Loucy (cell line): ENCODE measurements around the gene PIGP.
"Not testable (repeated sequence)": the region's sequence is repeated elsewhere in the genome, so short reads cannot be mapped to it uniquely, and the experiment has no call there.

ENCODE experiments used
- H2AFZ ChIP-seq: fragments of 200-600 bp; sonication (generic); 2 replicates; pipeline ENCODE4 v1.6.0; 2016; ENCODE audit warnings: antibody characterized with exemption, mild to moderate bottlenecking, low read length, moderate library complexity
- H3F3A ChIP-seq: fragments of 200-600 bp; 2 replicates; pipeline ENCODE4 v1.6.0; 2016; ENCODE audit warnings: antibody characterized with exemption, low read depth, mild to moderate bottlenecking
- H3K27me3 ChIP-seq: fragments of 200-600 bp; sonication (generic); 2 replicates; pipeline ENCODE4 v1.6.1; 2014; ENCODE audit warnings: low read length, mild to moderate bottlenecking; ENCODE audit not compliant: insufficient read depth, poor library complexity, severe bottlenecking
- H3K36me3 ChIP-seq: fragments of 200-600 bp; sonication (generic); 2 replicates; pipeline ENCODE4 v1.6.1; 2016; ENCODE audit warnings: low read length; ENCODE audit not compliant: insufficient read depth
- H3K4me1 ChIP-seq: fragments of 200-600 bp; sonication (generic); 2 replicates; pipeline ENCODE4 v1.5.1; 2014; ENCODE audit warnings: low read length, mild to moderate bottlenecking; ENCODE audit not compliant: insufficient read depth, poor library complexity, severe bottlenecking
- H3K4me2 ChIP-seq: fragments of 200-600 bp; sonication (generic); 2 replicates; pipeline ENCODE4 v1.6.0; 2014; ENCODE audit warnings: antibody characterized with exemption, low read length, low read depth, mild to moderate bottlenecking; ENCODE audit not compliant: poor library complexity, severe bottlenecking
- H3K4me3 ChIP-seq: fragments of 200-600 bp; sonication (generic); 2 replicates; pipeline ENCODE4 v1.5.1; 2014; ENCODE audit warnings: low read length, mild to moderate bottlenecking, mixed read lengths; ENCODE audit not compliant: poor library complexity, severe bottlenecking
- H3K79me2 ChIP-seq: fragments of 200-600 bp; sonication (generic); 2 replicates; pipeline ENCODE4 v1.6.1; 2014; ENCODE audit warnings: low read length; ENCODE audit not compliant: insufficient read depth
- H3K9ac ChIP-seq: fragments of 200-600 bp; sonication (generic); 2 replicates; pipeline ENCODE4 v1.6.0; 2014; ENCODE audit warnings: mild to moderate bottlenecking, low read depth, low read length, moderate library complexity; ENCODE audit not compliant: poor library complexity, severe bottlenecking
- H3K9me2 ChIP-seq: fragments of 200-600 bp; sonication (generic); replicated peaks from 2 replicates; pipeline ENCODE4 v1.6.1; 2016; ENCODE audit warnings: low read depth, low read length, mixed read lengths
- H3K9me3 ChIP-seq: fragments of 200-600 bp; sonication (generic); 2 replicates; pipeline ENCODE4 v1.6.1; 2014; ENCODE audit warnings: mild to moderate bottlenecking, antibody characterized with exemption, low read length, low read depth; ENCODE audit not compliant: insufficient read depth
- H4K20me1 ChIP-seq: fragments of 200-600 bp; sonication (generic); 2 replicates; pipeline ENCODE4 v1.6.0; 2014; ENCODE audit warnings: antibody characterized with exemption, low read length, mild to moderate bottlenecking; ENCODE audit not compliant: insufficient read depth, poor library complexity, severe bottlenecking
- CTCF ChIP-seq: fragments of 200-600 bp; sonication (generic); conservative IDR thresholded peaks from 2 replicates; pipeline ENCODE4 v1.5.1; 2014; ENCODE audit warnings: mild to moderate bottlenecking, antibody characterized with exemption, low read length
- EZH2phosphoT487 ChIP-seq: fragments of 200-600 bp; IDR thresholded peaks from 2 replicates; pipeline ENCODE4 v1.6.1; 2018; ENCODE audit warnings: antibody characterized with exemption, mild to moderate bottlenecking, moderate library complexity, borderline replicate concordance

Gene PIGP

GRCh38 chr21:37039411-37040075, 33.3 kb downstream of the PIGP start:
- TF ChIP-seq CTCF (no peak), EZH2phosphoT487 (no peak)
- H3K36me3 ChIP-seq = no peaks in the 10 kb centered on the region
- H3K27me3 ChIP-seq = no peaks in the 10 kb centered on the region
- peaks cover under 1% of the 10 kb centered on the region; the same call in 1 of the 2 replicates for H3F3A ChIP-seq
- H4K20me1 ChIP-seq = no peaks in the 10 kb centered on the region
- H3K9me3 ChIP-seq = no peaks in the 10 kb centered on the region
- H2AFZ ChIP-seq = no peak overlapping the region
- no peak overlapping the region for H3K9ac ChIP-seq
- no peaks in the 10 kb centered on the region for H3K9me2 ChIP-seq
- H3K4me1 ChIP-seq = peaks cover 23% of the 10 kb centered on the region
- H3K4me3 ChIP-seq = no peak overlapping the region
- no peak overlapping the region for H3K4me2 ChIP-seq
- H3K79me2 ChIP-seq = no peaks in the 10 kb centered on the region

GRCh38 chr21:37036177-37036576, 36.7 kb downstream of the PIGP start:
- no peaks in the 10 kb centered on the region for H3F3A ChIP-seq
- peaks cover 14% of the 10 kb centered on the region for H3K4me1 ChIP-seq

GRCh38 chr21:37034394-37034793, 38.5 kb downstream of the PIGP start:
- not testable (repeated sequence) for H3K79me2 ChIP-seq, H3K9me2 ChIP-seq, H3K4me2 ChIP-seq, H3K9me3 ChIP-seq, H3K4me3 ChIP-seq, H3K27me3 ChIP-seq, H3K9ac ChIP-seq, H3K36me3 ChIP-seq, H3F3A ChIP-seq, H3K4me1 ChIP-seq, H4K20me1 ChIP-seq, H2AFZ ChIP-seq

More at GRCh38 chr21:37036177-37036576, 36.7 kb downstream of the PIGP start:
- no peaks in the 10 kb centered on the region for H3K36me3 ChIP-seq
- no peaks in the 10 kb centered on the region for H3K79me2 ChIP-seq
- H3K9ac ChIP-seq = no peak overlapping the region
- no peaks in the 10 kb centered on the region for H3K9me3 ChIP-seq
- H3K4me2 ChIP-seq = no peak overlapping the region
- H3K4me3 ChIP-seq = no peak overlapping the region
- H4K20me1 ChIP-seq = no peaks in the 10 kb centered on the region
- H3K27me3 ChIP-seq = no peaks in the 10 kb centered on the region
- no peak overlapping the region for H2AFZ ChIP-seq
- no peak for TF ChIP-seq CTCF
- TF ChIP-seq EZH2phosphoT487 = no peak
- no peaks in the 10 kb centered on the region for H3K9me2 ChIP-seq

- no peaks in the 10 kb centered on the region for H4K20me1 ChIP-seq
- H3K9me3 ChIP-seq = no peaks in the 10 kb centered on the region
- no peak overlapping the region for H3K4me3 ChIP-seq
- H3K4me2 ChIP-seq = no peak overlapping the region
- no peak overlapping the region for H2AFZ ChIP-seq
- no peaks in the 10 kb centered on the region for H3K79me2 ChIP-seq
- TF ChIP-seq CTCF = no peak
- no peak for TF ChIP-seq EZH2phosphoT487
- H3F3A ChIP-seq = no peaks in the 10 kb centered on the region
- H3K9ac ChIP-seq = no peak overlapping the region
- H3K27me3 ChIP-seq = no peaks in the 10 kb centered on the region
- no peaks in the 10 kb centered on the region for H3K36me3 ChIP-seq
- H3K4me1 ChIP-seq = peaks cover 10% of the 10 kb centered on the region
- no peaks in the 10 kb centered on the region for H3K9me2 ChIP-seq
These were observed 39.9 kb downstream of the PIGP start for GRCh38 chr21:37032877-37033471.
